Lung (tissue), 12 donors: ENCODE data around the gene HIPK4. TPM values are rescaled to one million over a fixed set of nuclear protein-coding genes. Genes with fewer than 3 reads are reported as not detected.

Source experiments
- ATAC-seq: fragments of 200-7000 bp; cut with Tn5 transposase; one replicate; pipeline ENCODE4 v1.9.1; 2020; ENCODE audit warnings: moderate number of reproducible peaks; ENCODE audit not compliant: insufficient read depth, low FRiP score
- DNase-seq, 3 donors: peaks; one replicate each; pipeline ENCODE4 v3.0.0-alpha.2; 2013 to 2017
- H3K27ac ChIP-seq, 2 donors: one replicate each; pipeline ENCODE4 v1.5.1; 2013; ENCODE audit warnings: mild to moderate bottlenecking in 2 of 2, moderate library complexity in 2 of 2, control low read depth in 1 of 2, inconsistent platforms in 1 of 2, low read depth in 1 of 2, low read length in 1 of 2
- H3K27me3 ChIP-seq, 3 donors: one replicate each; pipeline ENCODE4 v1.5.1; 2013; ENCODE audit warnings: low read length in 2 of 3; ENCODE audit not compliant: control insufficient read depth in 3 of 3, insufficient read depth in 3 of 3
- H3K36me3 ChIP-seq, 4 donors: one replicate each; pipeline ENCODE4 v1.5.1; 2013; ENCODE audit warnings: low read length in 4 of 4, mild to moderate bottlenecking in 1 of 4, moderate library complexity in 1 of 4; ENCODE audit not compliant: control insufficient read depth in 4 of 4, insufficient read depth in 4 of 4
- H3K4me1 ChIP-seq, 5 donors: one replicate each; pipeline ENCODE4 v1.5.1; 2013; ENCODE audit warnings: low read length in 5 of 5, mild to moderate bottlenecking in 2 of 5, moderate library complexity in 1 of 5; ENCODE audit not compliant: control insufficient read depth in 5 of 5, insufficient read depth in 5 of 5
- H3K4me3 ChIP-seq: one replicate; pipeline ENCODE4 v1.5.1; 2013; ENCODE audit warnings: mild to moderate bottlenecking, control low read depth, moderate library complexity
- H3K9ac ChIP-seq, 2 donors: one replicate each; pipeline ENCODE4 v1.5.1; 2013; ENCODE audit warnings: low read length in 2 of 2, control low read depth in 1 of 2; ENCODE audit not compliant: insufficient read depth in 1 of 2
- H3K9me3 ChIP-seq, 4 donors: one replicate each; pipeline ENCODE4 v1.5.1; 2013; ENCODE audit warnings: low read length in 3 of 4, mild to moderate bottlenecking in 1 of 4, moderate library complexity in 1 of 4; ENCODE audit not compliant: control insufficient read depth in 4 of 4, insufficient read depth in 3 of 4
- WGBS, 2 donors: extraction: QIAGEN DNeasy Blood & Tissue Kit; methylation state at CpG; one replicate each; pipeline ENCODE4 v1.1.7; 2013; 5-methylcytosine and 5-hydroxymethylcytosine counted together
- polyA plus RNA-seq, 2 donors: library from polyadenylated mRNA; stranded (reverse); fragments of 200-250 nt; gene quantifications; one replicate each; pipeline ENCODE4 v1.2.1, GENCODE V29; 2013
- total RNA-seq, 2 donors: library from RNA; depleted of rRNA in 1 of 2; stranded (reverse); fragments of >200 nt in 1 of 2; gene quantifications; one replicate each; pipeline ENCODE4 v1.2.1, GENCODE V29; 2014 to 2021
- TF ChIP-seq, protein P1 (sequence below): IDR thresholded peaks from 2 replicates; pipeline ENCODE4 v1.5.1; 2012; ENCODE audit warnings: mild to moderate bottlenecking; ENCODE audit errors: control extremely low read depth, extremely low read depth
- donor health status: control.
- donor health status: control.
- donor health status: Bipolar disorder and iron deficiency.
- donor health status: healthy.
- donor health status: DM: yes; HTN: yes; CAD: no.

Gene HIPK4
- total and polyA plus RNA-seq, 4 donors: 0.10 to 0.43 (median 0.22) TPM; not detected in 1

- TF ChIP-seq, protein P1, sequence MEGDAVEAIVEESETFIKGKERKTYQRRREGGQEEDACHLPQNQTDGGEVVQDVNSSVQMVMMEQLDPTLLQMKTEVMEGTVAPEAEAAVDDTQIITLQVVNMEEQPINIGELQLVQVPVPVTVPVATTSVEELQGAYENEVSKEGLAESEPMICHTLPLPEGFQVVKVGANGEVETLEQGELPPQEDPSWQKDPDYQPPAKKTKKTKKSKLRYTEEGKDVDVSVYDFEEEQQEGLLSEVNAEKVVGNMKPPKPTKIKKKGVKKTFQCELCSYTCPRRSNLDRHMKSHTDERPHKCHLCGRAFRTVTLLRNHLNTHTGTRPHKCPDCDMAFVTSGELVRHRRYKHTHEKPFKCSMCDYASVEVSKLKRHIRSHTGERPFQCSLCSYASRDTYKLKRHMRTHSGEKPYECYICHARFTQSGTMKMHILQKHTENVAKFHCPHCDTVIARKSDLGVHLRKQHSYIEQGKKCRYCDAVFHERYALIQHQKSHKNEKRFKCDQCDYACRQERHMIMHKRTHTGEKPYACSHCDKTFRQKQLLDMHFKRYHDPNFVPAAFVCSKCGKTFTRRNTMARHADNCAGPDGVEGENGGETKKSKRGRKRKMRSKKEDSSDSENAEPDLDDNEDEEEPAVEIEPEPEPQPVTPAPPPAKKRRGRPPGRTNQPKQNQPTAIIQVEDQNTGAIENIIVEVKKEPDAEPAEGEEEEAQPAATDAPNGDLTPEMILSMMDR: no peak
- no peaks in the 10 kb centered on the region for H3K27me3 ChIP-seq
- DNase-seq (no peak), ATAC-seq (no peak)
- H3K27ac ChIP-seq: no peak overlapping the region
- H3K36me3 ChIP-seq: no peaks in the 10 kb centered on the region
- no peaks in the 10 kb centered on the region for H3K9me3 ChIP-seq
- no peak overlapping the region for H3K4me3 ChIP-seq
- peaks cover 0 to 2% (median 0%) of the 10 kb centered on the region in 5 donors for H3K4me1 ChIP-seq
- no peak overlapping the region for H3K9ac ChIP-seq
- WGBS, 2 donors: 95% methylated on average over 10 of the region's 10 CpGs
Observed at GRCh38 chr19:40387155-40387554, 2.8 kb downstream of the HIPK4 start.

GRCh38 chr19:40383668-40384248 is 6.2 kb downstream of the HIPK4 start:
- no peak overlapping the region for H3K9ac ChIP-seq
- no peaks in the 10 kb centered on the region for H3K4me1 ChIP-seq
- DNase-seq (no peak), ATAC-seq (no peak)
- H3K4me3 ChIP-seq: no peak overlapping the region
- peaks cover 0 to 19% (median 1%) of the 10 kb centered on the region in 4 donors for H3K36me3 ChIP-seq
- no peaks in the 10 kb centered on the region for H3K27me3 ChIP-seq
- no peaks in the 10 kb centered on the region for H3K9me3 ChIP-seq
- TF ChIP-seq, protein P1: no peak
- H3K27ac ChIP-seq: no peak overlapping the region
- WGBS, 2 donors: 86 to 91% methylated on average over 28 of the region's 28 CpGs

DNA sequence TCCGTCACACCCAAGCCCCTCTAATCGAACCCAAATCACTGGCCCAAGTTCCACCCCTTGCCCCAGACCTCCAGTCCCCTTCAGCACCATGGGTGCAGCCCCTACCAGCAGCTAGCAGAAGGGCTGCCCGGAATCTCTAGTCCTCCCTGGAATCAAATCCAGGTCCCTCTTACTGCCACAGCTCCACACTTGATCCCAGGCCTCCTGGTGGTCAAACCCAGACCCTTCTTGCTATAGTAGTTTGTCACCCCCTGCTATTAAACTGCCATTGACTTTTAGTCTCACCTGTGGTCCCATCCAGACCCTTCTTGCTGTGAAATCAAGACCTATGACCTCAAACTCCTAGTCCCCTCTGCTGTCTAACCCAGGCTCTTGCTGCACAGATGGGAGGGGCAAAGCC is 8.7 kb downstream of the HIPK4 start:
- WGBS, 2 donors: 62 to 81% methylated on average over 3 of the region's 3 CpGs
- DNase-seq (no peak), ATAC-seq (no peak)
- Histone ChIP-seq H3K36me3 (peaks cover 0 to 40% (median 8%) of the 10 kb centered on the region in 4 donors), H3K27me3 (no peaks in the 10 kb centered on the region), H3K9ac (no peak overlapping the region), H3K4me1 (no peaks in the 10 kb centered on the region), H3K9me3 (no peaks in the 10 kb centered on the region), H3K27ac (no peak overlapping the region), H3K4me3 (no peak overlapping the region)
- TF ChIP-seq, protein P1: no peak
